GM12878 (cell line): ENCODE data around the gene SPATA9. TPM values are rescaled to one million over a fixed set of nuclear protein-coding genes. Genes with fewer than 3 reads are reported as not detected.

Experiments used
- ATAC-seq: fragments of 200-7000 bp; cut with Tn5 transposase; 3 replicates; pipeline ENCODE4 v1.9.1; 2020; ENCODE audit warnings: mild to moderate bottlenecking, moderate library complexity
- BruUV-seq: library from RNA; stranded (reverse); fragments of 400-500 nt; replicated peaks from 2 replicates; lab custom pipeline; 2021; lab: Mats Ljungman, UMichigan
- CTCF ChIA-PET: fragments of 300-600 bp; sonication (Branson Sonifier 250); formaldehyde crosslinking; extraction: SDS; loops from one replicate; lab custom pipeline; 2021; ENCODE audit warnings: inconsistent platforms; lab: Yijun Ruan, JAX
- POLR2A ChIA-PET: fragments of 350-600 bp; formaldehyde crosslinking; extraction: SDS; loops from one replicate; lab custom pipeline; 2021; ENCODE audit warnings: inconsistent platforms; lab: Charles Lee
- RAD21 ChIA-PET: fragments of 300-600 bp; sonication (Branson Sonifier 250); formaldehyde crosslinking; loops from one replicate; lab custom pipeline; 2023; ENCODE audit warnings: antibody characterized with exemption; ENCODE audit not compliant: unreplicated experiment; lab: Charles Lee
- SMC1A ChIA-PET: fragments of 300-600 bp; sonication (Branson Sonifier 250); formaldehyde crosslinking; loops from one replicate; lab custom pipeline; 2023; ENCODE audit not compliant: unreplicated experiment, uncharacterized antibody; lab: Charles Lee
- DNase-seq: peaks from one replicate; pipeline ENCODE4 v3.0.0-alpha.2; 2011; ENCODE audit warnings: low read depth, low spot score
- FAIRE-seq: peaks from 3 replicates; lab custom pipeline; 2011; peaks lifted over from hg19 to GRCh38; lab: Jason Lieb, UNC
- H2AFZ ChIP-seq: 2 replicates; pipeline ENCODE4 v1.6.0; 2011; ENCODE audit warnings: low read depth, low read length, control low read depth; ENCODE audit not compliant: control insufficient read depth
- H3K27ac ChIP-seq: 2 replicates; pipeline ENCODE4 v1.5.1; 2011; ENCODE audit warnings: control low read depth; ENCODE audit not compliant: control insufficient read depth, insufficient read depth
- H3K27me3 ChIP-seq, 2 experiments: replicated peaks in 1 of 2; 2 replicates each; pipeline versions ENCODE4 v1.6.0 to v1.6.1; 2011; ENCODE audit warnings: low read length in 1 of 2; ENCODE audit not compliant: control insufficient read depth in 2 of 2, insufficient read depth in 2 of 2
- H3K36me3 ChIP-seq, 2 experiments: 2 replicates each; pipeline ENCODE4 v1.5.1; 2011; ENCODE audit warnings: low read length in 1 of 2; ENCODE audit not compliant: control insufficient read depth in 2 of 2, insufficient read depth in 2 of 2
- H3K4me1 ChIP-seq: 2 replicates; pipeline ENCODE4 v1.6.1; 2011; ENCODE audit warnings: mild to moderate bottlenecking, low read length, moderate library complexity, mixed read lengths; ENCODE audit not compliant: control insufficient read depth, insufficient read depth
- H3K4me2 ChIP-seq: 2 replicates; pipeline ENCODE4 v1.6.0; 2011; ENCODE audit warnings: control low read depth; ENCODE audit not compliant: control insufficient read depth, insufficient read depth
- H3K4me3 ChIP-seq: fragments of 200-600 bp; sonication (generic); 2 replicates; pipeline ENCODE4 v1.5.1; 2016
- H3K79me2 ChIP-seq: 2 replicates; pipeline ENCODE4 v1.6.0; 2011; ENCODE audit warnings: low read length; ENCODE audit not compliant: control insufficient read depth, insufficient read depth
- H3K9ac ChIP-seq: 2 replicates; pipeline ENCODE4 v1.8.0; 2011; ENCODE audit warnings: low read length, control low read depth, mixed read lengths; ENCODE audit not compliant: control insufficient read depth, insufficient read depth
- H3K9me3 ChIP-seq: replicated peaks from 3 replicates; pipeline ENCODE4 v1.5.1; 2011; ENCODE audit warnings: mild to moderate bottlenecking, low read length; ENCODE audit not compliant: control insufficient read depth, insufficient read depth
- H4K20me1 ChIP-seq: 2 replicates; pipeline ENCODE4 v1.6.0; 2011; ENCODE audit not compliant: control insufficient read depth, insufficient read depth
- BMI1 ChIP-seq: fragments of 450-650 bp; IDR thresholded peaks from 2 replicates; pipeline ENCODE4 v1.6.1; 2016; ENCODE audit warnings: mild to moderate bottlenecking, moderate library complexity, borderline replicate concordance
- MEF2B ChIP-seq: fragments of 450-650 bp; IDR thresholded peaks from 2 replicates; pipeline ENCODE4 v1.6.1; 2018; ENCODE audit warnings: mild to moderate bottlenecking, moderate library complexity; ENCODE audit not compliant: partially characterized antibody, poor library complexity, severe bottlenecking
- TARDBP ChIP-seq: IDR thresholded peaks from 2 replicates; pipeline ENCODE4 v1.6.1; 2016; ENCODE audit warnings: borderline replicate concordance
- ZNF274 ChIP-seq: IDR thresholded peaks from one replicate; pipeline ENCODE4 v1.8.0; 2011; ENCODE audit not compliant: insufficient read length, insufficient read depth
- WGBS: methylation state at CpG from one replicate; pipeline ENCODE4 v1.1.6; 2016; ENCODE audit warnings: low lambda C conversion rate; ENCODE audit not compliant: insufficient replicate concordance, insufficient coverage; ENCODE audit errors: missing lambda C conversion rate; 5-methylcytosine and 5-hydroxymethylcytosine counted together
- in situ Hi-C: fragments of 300-500 bp; cut with MboI; formaldehyde crosslinking; loops from 9 replicates; pipeline ENCODE4 v1.14.3; 2018; ENCODE audit warnings: mixed read lengths
- intact Hi-C: fragments of 100-400 bp; cut with micrococcal nuclease; formaldehyde crosslinking; loops from one replicate; pipeline ENCODE4 v1.14.2; 2022; ENCODE audit not compliant: unreplicated experiment
- polyA plus RNA-seq, 11 experiments: library from polyadenylated mRNA; depleted of rRNA in 4 of 11; unstranded in 6 of 11; stranded (reverse) in 5 of 11; fragments of >200 nt; fragmentation: Nextera tagmentation in 4 of 11; fragmentation: Illumina TruSeq in 1 of 11; extraction: Ambion mirVana in 4 of 11; extraction: Trizol in 1 of 11; gene quantifications; 1 replicate in 1 of 11; 2 replicates in 10 of 11; pipeline versions ENCODE4 v1.2.1 to v1.2.3, GENCODE V29; 2011 to 2016; ENCODE audit warnings: inconsistent platforms in 2 of 11, missing spikeins in 2 of 11, low read depth in 1 of 11
- total RNA-seq, 4 experiments: library from RNA; depleted of rRNA in 3 of 4; stranded (reverse); fragments of >200 nt in 3 of 4; fragmentation: Illumina TruSeq in 1 of 4; extraction: Trizol in 1 of 4; gene quantifications; 2 replicates each; pipeline versions ENCODE4 v1.2.1 to v1.2.3, GENCODE V29; 2013 to 2021

Gene SPATA9
- total and polyA plus RNA-seq, 10 of the 15 experiments (the other 5 are each of a cell fraction or from before 2014, with no cell fraction given): 0.11 to 0.49 (median 0.16) TPM; not detected in 1

DNA sequence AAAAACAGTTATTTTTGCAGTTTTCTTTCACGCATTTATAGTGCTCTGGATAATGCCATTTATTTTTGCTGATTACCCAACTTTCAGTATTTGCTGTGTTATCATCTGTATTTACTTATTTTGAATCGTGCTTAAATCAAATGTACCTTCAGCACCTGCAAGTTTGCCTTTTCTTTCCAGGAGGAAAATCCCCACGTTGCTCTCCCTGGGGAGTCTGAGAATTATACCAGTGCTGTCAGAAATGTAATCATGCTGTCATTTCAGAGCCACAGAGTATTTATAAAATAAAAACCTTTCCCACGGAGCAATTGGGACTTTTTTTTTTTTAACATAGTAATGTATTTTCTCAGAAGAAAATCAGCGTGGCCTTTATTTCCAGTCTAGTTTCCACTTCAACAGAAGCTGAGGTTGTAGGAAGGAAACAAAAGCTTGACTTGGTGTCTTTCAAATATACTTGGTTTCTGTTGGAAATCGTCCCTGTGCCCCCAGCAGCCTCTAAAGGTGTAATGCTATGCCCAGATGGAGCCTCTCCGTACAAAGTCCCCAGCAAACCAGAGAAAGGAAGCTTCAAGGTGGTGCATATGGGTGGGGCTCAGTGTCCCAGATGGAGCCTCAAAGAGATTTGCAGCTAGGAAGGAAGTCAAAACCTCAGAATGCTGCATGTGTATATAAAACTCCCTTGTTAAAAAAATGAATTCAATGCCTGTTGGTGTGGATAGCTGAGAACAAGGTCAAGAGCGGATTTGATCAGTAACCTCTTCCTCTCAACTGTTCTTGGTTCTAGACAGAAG lies 60.8 kb downstream of the SPATA9 start:
- ChIA-PET CTCF (interaction anchor here (0.9 to 3.0 kb wide), 7 partner anchors 9 to 227 kb away, joined by 3 to 14 read pairs (median 4); no protein-coding TSS in a partner anchor), SMC1A (interaction anchor here (0.7 to 2.7 kb wide), 8 partner anchors 9 to 227 kb away, joined by 3 to 14 read pairs (median 4); partner anchors contain the start of gene RFESD), RAD21 (interaction anchor here (0.9 to 1.9 kb wide), 4 partner anchors 20 to 219 kb away, joined by 3 to 7 read pairs (median 5); no protein-coding TSS in a partner anchor), POLR2A (interaction anchor here (0.9 kb wide), 1 partner anchor 30 kb away, joined by 3 read pairs; no protein-coding TSS in a partner anchor)
- H3K4me1 ChIP-seq: peaks cover 19% of the 10 kb centered on the region
- H4K20me1 ChIP-seq: no peaks in the 10 kb centered on the region
- FAIRE-seq (no peak), DNase-seq (no peak), ATAC-seq (no peak)
- peak overlapping the region; percentile 62; the same call in 1 of the 2 replicates for H3K4me3 ChIP-seq
- H3K4me2 ChIP-seq: peak overlapping the region; percentile 95; the same call in 1 of the 2 replicates
- in situ Hi-C loops: no loop called here
- H3K79me2 ChIP-seq: peaks cover 3% of the 10 kb centered on the region; the same call in 1 of the 2 replicates
- WGBS: 50% methylated on average over 8 of the region's 8 CpGs
- TF ChIP-seq ZNF274: no peak
- peak; percentile 33 for TF ChIP-seq MEF2B
- TF ChIP-seq BMI1: 0 out of 2 replicates have a peak, but pooled peaks have one; percentile 32
- TF ChIP-seq TARDBP: no peak
- no peaks in the 10 kb centered on the region for H3K9me3 ChIP-seq
- intact Hi-C loops: no loop called here
- TSS peak; percentile 78 for BruUV-seq
- peaks cover 0 to 2% of the 10 kb centered on the region in 2 experiments; a peak in 1 of 4 replicates for H3K27me3 ChIP-seq
- no peak overlapping the region for H3K27ac ChIP-seq
- no peak overlapping the region; the same call in 1 of the 2 replicates for H2AFZ ChIP-seq
- no peak overlapping the region for H3K9ac ChIP-seq
- no peaks in the 10 kb centered on the region for H3K36me3 ChIP-seq
